ENCODE data around the gene NSL1.
"Not testable (repeated sequence)": the region's sequence is repeated elsewhere in the genome, so short reads cannot be mapped to it uniquely, and the experiment has no call there.

The NSL1 gene, protein sequence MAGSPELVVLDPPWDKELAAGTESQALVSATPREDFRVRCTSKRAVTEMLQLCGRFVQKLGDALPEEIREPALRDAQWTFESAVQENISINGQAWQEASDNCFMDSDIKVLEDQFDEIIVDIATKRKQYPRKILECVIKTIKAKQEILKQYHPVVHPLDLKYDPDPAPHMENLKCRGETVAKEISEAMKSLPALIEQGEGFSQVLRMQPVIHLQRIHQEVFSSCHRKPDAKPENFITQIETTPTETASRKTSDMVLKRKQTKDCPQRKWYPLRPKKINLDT

DNA sequence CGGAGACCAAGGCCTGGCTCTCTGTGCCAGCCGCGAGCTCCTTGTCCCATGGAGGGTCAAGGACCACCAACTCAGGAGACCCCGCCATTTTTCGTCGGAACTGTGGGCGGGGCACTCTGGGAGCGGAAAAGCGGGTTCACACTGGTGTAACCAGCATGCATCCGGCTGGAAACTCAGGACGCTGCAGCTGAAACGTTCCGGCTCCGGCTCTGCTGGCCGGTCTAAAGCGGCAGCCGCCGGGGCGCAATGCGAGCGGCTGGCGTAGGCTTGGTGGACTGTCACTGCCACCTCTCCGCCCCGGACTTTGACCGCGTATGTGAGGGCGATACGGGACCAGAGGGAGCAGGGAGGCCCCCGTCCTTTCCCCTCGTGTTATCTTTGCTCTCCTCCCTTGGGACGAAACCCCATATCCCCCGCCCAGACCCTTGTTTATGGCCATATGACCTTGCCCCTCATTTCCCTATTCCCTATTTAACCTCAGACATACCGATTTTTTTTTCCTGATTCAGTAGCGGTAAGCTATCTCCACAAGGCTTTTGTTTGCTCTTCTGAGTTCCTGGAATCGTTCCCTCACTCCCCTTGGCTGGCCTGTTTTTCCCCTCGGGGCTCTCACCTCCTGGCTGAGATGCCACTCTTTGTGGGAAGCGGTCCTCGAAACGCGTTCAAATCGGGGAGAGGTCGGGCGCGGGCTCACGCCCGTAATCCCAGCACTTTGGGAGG lies at the start of gene NSL1, which contains the start of gene TATDN3:
Gene NSL1, minus strand, starts transcription at position 102 of the 720 bp plus-strand sequence. Its CDS starts 14 bp downstream, at position 88.
Gene TATDN3, plus strand, starts transcription at position 219 of the 720 bp plus-strand sequence. Its CDS starts 28 bp downstream, at position 247.
- peak; percentile 87 for DNase-seq (ENCODE audit: low read depth)

DNA sequence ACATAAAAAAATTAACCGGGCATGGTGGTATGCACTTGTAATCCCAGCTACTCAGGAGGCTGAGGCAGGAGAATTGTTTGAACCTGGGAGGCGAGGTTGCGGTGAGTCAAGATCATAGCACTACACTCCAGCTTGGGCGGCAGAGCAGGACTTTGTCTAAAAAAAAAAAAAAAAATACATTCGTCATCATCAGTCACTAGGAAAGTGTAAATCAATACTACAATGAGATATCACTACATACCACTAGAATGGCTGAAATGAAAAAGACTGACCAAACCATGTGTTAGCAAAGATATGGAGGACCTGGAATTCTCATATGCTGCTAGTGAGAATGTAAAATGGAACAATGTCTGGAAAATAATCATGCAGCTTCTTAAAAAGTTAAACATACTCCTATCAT lies 46.6 kb upstream of the NSL1 start:
- no peak for DNase-seq (ENCODE audit: low read depth)

DNA sequence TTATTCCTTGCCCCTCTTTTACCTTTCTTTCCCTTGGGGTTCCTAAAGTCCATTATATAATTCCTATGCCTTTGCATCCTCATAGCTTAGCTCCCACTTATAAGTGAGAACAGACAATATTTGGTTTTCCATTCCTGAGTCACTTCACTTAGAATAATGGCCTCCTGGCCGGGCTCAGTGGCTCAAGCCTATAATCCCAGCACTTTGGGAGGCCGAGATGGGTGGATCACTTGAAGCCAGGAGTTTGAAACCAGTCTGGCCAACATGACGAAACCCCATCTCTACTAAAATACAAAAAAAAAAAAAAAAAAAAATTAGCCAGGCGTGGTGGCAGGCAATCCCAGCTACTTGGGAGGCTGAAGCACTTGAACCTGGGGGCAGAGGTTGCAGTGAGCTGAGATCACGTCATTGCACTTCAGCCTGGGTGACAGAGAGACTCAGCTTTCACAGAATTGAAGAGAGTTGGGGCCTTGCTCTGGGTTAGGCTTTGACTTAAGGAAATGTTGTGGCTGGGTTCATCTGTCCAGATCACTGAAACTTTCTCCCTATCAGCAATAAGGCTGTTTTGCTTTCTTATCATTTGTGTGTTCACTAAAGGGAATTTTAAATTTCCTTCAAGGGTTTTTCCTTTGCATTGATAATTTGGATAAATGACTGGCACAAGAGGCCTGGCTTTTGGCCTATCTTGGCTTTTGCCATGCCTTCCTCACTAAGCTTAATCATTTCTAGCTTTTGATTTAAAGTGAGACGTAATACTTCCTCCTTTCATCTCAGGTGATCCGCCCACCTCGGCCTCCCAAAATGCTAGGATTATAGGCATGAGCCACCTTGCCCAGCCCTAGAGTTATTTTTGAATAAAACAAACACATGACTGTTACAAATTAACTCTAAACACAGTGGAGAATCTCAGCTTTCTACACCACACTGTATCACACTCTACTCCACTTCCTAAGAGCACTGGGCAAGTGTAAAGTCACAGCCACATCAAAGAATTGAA lies 41.9 kb upstream of the NSL1 start:
- DNase-seq (ENCODE audit: low read depth) = not testable (repeated sequence)

DNA sequence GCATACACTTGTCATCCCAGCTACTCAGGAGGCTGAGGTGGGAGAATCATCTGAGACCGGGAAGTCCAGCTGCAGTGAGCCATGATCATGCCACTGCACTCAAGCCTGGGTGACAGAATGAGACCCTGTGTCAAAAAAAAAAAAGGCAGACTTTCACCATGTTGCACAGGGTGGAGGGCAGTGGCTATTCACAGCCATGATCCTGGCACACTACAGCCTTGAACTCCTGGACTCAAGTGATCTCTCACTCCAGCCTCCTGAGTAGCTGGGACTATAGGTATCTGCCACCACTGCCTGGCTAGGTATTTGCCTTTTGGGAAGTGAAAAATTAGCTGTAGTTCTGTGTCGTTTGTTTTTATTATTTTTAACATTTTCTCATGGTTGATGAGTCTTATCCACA lies 36.8 kb upstream of the NSL1 start:
- DNase-seq (ENCODE audit: low read depth) = no peak

DNA sequence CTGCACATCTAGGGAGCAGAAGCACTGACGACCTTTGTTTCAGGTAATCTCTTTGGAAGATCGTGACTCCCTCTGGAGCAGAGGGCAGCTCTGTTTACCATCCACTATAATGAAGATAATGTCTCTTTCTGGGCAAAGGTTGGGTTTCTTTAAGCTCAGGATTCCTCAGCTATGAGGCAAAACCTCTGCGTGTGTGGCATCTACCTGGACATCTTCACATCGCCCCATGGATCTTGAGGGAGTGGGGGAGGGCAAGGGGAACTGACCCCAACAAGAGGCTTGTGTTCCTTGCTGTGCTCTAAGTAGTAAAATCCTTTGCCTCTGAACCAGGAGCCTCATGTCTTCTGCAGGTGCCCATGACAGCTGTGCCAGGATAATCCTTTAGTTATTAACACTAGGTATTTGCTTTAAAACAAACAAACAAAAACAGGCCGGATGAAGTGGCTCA lies 36.3 kb upstream of the NSL1 start:
- no peak for DNase-seq (ENCODE audit: low read depth)

DNA sequence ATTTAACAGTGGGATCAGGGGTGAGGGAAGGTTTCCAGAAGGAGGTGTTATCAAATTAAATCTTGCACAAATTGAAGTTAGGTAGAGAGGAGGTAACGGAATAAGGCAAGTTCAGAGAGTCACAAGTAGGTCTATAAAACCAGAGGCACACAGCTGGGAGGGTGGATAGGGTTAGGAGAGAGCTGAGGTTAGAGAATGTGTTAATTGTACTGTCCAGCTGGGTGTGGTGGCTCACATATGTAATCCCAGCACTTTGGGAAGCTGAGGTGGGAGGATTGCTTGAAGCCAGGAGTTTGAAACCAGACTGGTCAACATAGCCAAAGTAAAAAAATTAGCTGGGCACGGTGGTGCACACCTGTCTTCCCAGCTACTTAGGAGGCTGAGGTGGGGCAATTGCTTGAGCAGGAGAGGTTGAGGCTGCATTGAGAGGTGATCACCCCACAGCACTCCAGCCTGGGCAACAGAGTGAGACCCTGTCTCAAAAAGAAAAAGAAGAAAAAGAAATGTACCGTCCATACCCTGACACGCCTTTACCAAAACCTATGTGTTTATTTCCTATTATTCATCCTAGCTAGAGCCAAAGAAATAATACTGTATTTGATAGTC lies 35.7 kb upstream of the NSL1 start:
- no peak for DNase-seq (ENCODE audit: low read depth)

DNA sequence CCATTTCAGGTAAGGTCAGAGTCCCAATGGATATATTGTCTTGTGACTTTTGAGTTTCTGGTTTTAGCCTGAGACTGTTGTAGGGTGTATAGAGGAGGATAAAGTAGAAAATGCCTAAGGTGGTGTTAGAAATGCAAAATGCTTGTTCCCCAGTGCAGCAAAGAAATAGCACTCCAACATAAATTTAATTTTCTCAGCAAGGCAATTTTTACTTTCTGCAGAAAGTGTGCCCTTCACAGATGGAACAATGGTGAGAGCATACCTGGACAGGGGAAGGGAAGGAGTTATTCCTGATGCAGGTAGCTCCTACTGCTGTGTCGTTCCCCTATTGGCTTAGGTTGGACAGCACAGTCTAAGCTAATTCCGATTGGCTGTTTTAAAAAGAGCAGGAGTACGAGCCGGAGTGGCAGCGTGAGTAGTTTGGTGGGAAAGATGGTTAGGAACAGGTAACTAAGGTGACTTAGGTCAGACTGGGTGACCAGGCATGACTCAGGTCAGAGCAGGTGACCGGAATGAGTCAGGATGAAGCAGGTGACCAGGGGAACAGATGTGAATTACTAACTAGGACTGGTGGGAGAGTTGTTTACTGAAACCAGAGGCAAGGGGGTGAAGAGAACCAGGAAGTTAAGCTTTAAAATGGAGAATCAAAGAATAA lies 34.3 kb upstream of the NSL1 start:
- no peak for DNase-seq (ENCODE audit: low read depth)

DNA sequence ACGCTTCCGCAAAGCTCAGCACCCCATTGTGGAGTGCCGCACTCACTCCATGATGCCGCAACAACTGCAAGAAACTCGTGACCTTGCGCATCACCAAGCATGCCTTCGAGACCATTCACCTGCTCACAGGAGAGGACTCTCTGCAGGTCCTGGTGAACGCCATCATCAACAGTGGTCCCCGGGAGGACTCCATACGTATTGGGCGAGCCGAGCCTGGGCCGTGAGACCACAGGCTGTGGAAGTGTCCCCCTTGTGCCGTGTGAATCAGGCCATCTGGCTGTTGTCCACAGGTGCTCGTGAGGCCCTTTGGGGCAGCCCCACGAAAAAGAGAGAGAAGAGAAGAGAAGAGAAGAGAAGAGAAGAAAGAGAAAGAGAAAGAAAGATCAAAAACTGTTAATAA lies 32.6 kb upstream of the NSL1 start:
- no peak for DNase-seq (ENCODE audit: low read depth)

DNA sequence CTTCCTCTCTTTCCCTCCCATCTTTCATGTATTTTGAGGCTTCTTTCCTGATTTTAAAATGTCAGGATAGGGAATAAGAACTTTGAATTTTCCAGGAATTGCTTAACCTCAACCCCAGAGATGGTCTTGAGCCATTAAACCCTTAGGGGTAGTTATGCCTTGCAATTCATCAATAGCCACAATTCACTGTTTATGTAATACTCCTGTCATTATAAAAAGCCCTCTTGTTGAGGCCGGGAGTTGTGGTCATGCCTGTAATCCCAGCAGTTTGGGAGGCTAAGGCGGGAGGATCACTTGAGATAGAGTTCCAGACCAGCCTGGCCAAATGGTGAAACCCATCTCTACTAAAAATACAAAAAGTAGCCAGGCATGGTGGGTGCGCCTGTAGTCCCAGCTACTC lies 31.4 kb upstream of the NSL1 start:
- no peak for DNase-seq (ENCODE audit: low read depth)

DNA sequence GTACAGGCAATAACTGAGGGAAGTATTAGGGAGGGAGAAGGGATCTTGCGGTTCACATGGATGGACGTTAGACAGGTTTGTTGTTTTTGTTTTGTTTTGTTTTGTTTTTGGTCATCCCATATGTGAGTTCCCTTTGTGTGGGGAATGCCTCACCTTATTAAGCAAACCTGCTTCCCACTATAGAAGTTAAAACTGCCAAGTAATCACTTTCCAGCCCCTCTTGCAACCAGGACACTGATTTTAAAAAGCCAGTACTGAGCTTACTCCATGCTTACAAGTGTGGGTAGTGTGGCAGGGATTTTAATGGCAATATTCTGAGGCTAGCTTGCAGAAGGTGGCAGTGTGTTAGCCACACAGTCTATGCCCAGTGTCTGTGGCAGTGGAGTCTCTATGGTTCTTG lies 29.4 kb upstream of the NSL1 start:
- no peak for DNase-seq (ENCODE audit: low read depth)

DNA sequence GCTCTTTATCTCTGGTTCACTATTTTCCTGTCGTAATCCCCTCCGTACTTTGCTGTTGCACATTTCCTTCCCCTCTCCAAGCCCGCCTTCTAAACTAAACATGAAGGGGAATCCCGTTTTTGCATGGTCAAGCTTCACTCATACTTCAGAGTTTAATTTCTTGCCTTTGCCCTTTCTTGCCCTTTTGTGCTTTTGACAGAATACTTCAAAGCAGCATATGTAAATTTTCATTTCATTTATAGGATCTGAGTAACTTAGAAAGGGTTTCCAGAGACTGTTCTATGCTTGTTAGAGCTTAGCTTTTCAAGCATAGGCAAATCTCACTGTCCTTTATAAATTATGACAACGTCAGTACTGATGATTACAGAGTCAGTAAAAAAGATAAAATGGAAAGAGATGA lies 28.1 kb upstream of the NSL1 start:
- DNase-seq (ENCODE audit: low read depth) = no peak

DNA sequence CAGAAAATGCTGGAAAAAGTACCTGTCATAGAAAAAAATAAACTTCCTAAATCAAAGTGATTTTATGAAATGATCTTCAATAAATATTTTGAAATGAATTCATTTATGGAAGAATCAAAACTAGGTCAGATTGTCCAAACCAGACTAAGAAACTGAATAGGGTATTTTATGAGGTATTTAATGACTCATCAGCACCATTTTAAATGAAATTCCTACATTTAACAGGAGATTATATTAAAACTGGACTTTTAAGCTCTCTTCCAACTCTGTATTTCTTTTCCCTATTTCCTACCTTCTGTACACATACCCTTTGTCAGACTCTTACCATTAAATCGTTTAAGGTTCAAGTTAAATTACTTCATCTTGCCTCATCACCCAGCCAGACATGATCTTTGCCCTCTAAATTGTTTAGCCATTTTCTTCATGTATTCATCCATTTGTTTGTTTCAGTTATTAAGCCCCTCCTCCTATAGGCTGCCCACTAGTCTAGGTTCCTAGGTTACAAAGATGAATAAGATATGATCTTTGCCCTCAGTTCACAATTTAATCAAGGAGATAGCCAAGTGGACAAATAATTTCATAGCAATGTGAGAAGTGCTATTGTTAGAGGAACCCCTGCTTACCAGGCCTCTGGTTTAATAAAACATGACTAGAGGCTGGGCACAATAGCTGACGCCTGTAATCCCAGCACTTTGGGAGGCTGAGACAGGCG lies 25.1 kb upstream of the NSL1 start:
- no peak for DNase-seq (ENCODE audit: low read depth)

DNA sequence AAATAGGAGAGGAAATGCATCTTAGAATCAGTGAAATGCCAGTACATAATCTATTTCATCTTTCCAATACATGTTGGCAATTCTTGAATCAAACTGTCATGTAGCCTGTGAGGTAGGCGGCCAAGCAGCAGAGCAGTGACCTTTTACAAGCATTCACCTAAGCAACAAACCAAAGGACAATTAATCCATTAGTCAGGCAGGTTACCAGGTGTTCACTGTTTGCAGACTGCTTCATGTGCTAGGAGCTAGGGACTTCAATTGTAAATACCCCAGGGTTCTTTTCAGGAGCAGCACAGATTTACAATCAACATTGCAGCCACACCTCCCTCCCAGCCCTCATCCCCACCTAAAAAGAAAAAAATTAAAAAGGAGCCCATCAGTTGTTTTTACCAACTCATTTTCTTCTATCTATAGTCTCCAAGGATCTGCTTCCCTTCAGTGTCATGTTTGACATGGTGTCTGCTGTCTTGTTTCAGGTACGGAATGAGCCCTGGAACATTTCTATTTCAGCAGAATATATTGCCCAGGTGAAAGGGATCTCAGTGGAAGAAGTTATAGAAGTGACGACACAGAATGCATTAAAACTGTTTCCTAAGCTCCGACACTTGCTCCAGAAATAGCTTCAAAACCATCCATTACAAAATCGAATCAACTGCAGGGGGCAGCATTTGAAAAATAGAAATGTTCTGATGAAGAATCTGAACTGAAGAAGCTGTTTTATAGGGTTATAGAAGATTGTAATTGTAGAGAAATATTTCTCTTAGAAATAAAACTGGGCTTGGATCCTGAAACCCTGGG lies 23.2 kb upstream of the NSL1 start:
- DNase-seq (ENCODE audit: low read depth) = no peak

DNA sequence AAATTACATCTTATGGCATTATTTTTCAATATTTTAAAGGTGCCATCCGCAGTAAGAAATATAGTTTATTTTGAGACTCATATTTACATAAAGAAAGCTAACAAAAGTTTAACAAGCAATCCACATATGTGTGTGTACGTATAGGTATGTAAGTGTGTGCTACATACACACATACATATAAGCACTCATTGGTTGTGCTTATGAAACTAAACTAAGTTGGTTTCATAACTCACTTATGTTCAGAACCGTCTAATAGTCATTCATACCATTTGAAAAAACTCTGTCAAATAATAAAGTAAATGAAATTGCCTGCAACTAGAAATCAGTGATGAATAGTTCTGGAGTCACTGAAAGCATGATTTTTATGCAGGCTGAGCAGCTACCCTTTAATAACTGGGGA lies 14.2 kb upstream of the NSL1 start:
- DNase-seq (ENCODE audit: low read depth) = no peak

DNA sequence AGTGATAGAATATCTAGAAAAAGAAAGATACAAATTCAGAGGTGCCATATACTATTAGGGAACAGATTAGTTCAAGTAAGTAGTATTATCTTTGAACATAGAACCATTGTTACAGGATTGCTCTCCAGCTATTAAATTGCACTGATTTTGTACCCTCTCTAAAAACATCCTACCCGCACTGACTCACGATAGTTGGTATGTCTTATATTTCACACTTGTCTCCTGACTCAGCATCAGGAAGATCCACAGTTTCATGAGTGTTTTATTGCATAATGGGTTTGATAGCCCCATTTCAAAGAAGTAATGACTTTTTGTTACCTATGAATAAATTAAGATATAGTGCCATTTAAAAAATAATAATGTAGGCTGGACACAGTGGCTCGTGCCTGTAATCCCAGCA lies 6.1 kb upstream of the NSL1 start:
- DNase-seq (ENCODE audit: low read depth) = no peak

DNA sequence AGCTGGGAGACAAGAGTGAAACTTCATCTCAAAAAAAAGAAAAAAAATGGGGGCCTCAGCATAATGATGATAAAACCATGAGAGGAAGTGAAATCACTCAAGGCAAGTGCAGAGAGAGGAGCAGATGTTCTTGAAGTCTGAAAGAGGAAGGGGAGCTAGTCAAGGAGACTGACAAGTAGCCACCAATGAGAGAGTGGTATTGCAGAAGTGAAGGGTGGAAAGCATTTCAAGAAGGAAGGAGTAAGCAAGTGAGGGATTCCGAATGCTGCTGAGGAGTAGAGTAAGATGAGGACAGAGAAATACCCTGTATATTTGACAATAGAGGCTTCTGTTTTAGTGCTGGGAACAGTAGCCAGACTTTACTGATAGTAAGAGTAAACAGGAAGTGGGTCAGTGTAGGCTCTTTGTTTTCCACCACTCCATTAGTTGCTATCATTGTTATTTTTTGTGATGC lies 3.0 kb upstream of the NSL1 start:
- no peak for DNase-seq (ENCODE audit: low read depth)

DNA sequence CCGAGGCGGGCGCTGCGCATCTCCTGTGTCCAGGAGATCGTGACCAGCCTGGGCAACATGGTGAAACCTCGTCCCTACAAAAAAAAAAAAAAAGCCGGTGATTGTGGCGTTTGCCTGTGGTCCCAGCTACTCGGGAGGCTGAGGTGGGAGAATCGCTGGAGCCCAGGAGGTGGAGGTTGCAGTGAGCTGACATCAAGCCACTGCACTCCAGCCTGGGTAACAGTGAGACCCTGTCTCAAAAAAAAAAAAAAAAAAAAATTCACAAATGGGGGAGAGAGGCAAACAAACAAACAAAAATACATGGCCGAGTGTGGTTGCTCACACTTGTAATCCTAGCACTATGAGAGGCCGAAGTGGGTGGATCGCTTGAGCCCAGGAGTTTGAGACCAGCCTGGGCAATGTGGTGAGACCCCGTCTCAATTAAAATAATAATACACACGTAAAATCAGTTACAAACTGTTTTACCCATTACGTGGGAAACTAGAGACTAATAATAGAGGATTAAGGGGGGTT lies 875 bp upstream of the NSL1 start:
- no peak for DNase-seq (ENCODE audit: low read depth)

DNA sequence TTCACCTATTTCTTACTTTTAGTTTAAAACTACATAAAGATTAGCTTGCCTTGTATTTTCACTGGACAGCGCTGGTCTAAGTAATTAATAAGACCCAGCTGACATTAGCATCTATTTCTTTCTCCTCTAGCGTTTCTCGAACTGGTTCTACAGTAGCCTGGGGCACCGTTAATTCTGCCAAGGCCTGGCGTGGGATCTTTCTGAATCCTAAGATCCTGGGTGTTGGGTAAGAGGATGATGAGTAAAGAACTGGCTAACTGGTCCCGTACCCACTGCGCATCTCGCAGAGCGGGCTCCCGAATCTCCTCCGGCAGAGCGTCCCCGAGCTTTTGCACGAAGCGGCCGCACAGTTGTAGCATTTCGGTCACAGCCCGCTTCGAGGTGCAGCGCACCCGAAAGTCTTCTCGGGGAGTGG lies 309 bp downstream of the NSL1 start:
- no peak for DNase-seq (ENCODE audit: low read depth)

DNA sequence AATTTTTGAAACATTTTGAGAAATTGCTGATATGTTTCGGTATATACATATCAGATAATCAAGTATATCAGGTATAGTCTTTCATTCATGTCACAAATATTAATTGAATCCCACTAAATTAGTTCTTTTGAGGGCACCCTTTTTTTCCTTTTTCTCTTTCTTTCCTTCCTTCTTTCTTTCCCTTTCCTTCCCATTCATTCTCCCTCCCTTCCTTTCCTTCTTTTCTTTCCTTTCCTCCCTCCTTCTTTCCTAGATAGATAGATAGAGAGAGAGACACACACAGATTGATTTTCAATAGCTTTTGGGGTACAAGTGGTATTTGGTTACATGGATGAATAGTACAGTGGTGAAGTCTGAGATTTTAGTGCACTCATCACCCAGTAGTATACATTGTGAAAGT lies 5.7 kb downstream of the NSL1 start:
- DNase-seq (ENCODE audit: low read depth) = no peak

DNA sequence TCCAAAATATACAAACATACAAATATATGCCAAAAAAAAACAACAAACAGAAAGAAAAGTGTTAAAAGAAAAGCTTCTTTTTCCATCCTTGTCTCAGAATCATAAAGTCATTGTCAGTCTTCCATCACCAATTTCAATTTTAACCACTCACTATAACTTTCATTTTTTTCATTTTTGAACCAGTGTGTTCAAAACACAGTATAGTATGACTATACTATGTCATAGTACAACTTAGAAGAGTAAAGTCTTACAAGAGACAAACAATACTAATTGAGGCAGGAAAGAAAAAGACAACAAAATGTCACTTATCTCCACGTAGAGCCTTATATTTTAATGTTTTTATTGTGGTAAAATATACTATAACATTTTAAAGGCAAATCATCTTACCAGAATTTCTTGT lies 7.6 kb downstream of the NSL1 start:
- DNase-seq (ENCODE audit: low read depth) = no peak

Measured in activated T-helper 1 cell treated with Interleukin-2 at 50 U/mL for 16 hours (primary cell).